CD4-positive, alpha-beta T cell treated with Interleukin-17A for 1 hour (primary cell): ENCODE measurements around the gene SELENBP1.
A peak's percentile ranks its signal among the peaks of the same experiment; 100 is the strongest.
"Not testable (repeated sequence)": the region's sequence is repeated elsewhere in the genome, so short reads cannot be mapped to it uniquely, and the experiment has no call there.

Experiments used
- DNase-seq: peaks from one replicate; pipeline ENCODE4 v3.0.0-alpha.2; 2020

Gene SELENBP1

GRCh38 chr1:151372058-151372934, at the start of gene SELENBP1:
Gene SELENBP1 (minus strand): TSS chr1:151372705. CDS start chr1:151372641, 64 bp downstream.
- DNase-seq, result no peak

GRCh38 chr1:151419819-151420218, 47.3 kb upstream of the SELENBP1 start:
- no peak for DNase-seq

- no peak for DNase-seq
Measured at GRCh38 chr1:151418081-151418480, 45.6 kb upstream of the SELENBP1 start.

- no peak for DNase-seq
Measured at GRCh38 chr1:151416231-151416630, 43.7 kb upstream of the SELENBP1 start.

- DNase-seq, result no peak
Measured at GRCh38 chr1:151411884-151412283, 39.4 kb upstream of the SELENBP1 start.

- DNase-seq, result no peak
Measured at GRCh38 chr1:151408891-151409290, 36.4 kb upstream of the SELENBP1 start.

GRCh38 chr1:151407304-151407703, 34.8 kb upstream of the SELENBP1 start:
- DNase-seq, result no peak

- DNase-seq, result no peak
Measured at GRCh38 chr1:151406176-151406575, 33.7 kb upstream of the SELENBP1 start.

GRCh38 chr1:151405187-151405951, 32.9 kb upstream of the SELENBP1 start:
- DNase-seq, result no peak

- no peak for DNase-seq
Measured at GRCh38 chr1:151403612-151404011, 31.1 kb upstream of the SELENBP1 start.

GRCh38 chr1:151402764-151403163, 30.3 kb upstream of the SELENBP1 start:
- DNase-seq, result no peak

- no peak for DNase-seq
Measured at GRCh38 chr1:151401860-151402259, 29.4 kb upstream of the SELENBP1 start.

- DNase-seq, result no peak
Measured at GRCh38 chr1:151401125-151401788, 28.8 kb upstream of the SELENBP1 start.

- DNase-seq, result peak; percentile 93
Measured at GRCh38 chr1:151399324-151400171, 27.0 kb upstream of the SELENBP1 start, which contains the start of gene PSMB4. Gene PSMB4 (plus strand): TSS chr1:151399573. CDS start chr1:151399588, 15 bp downstream.

GRCh38 chr1:151396265-151396664, 23.8 kb upstream of the SELENBP1 start:
- not testable (repeated sequence) for DNase-seq

- no peak for DNase-seq
Measured at GRCh38 chr1:151393583-151393982, 21.1 kb upstream of the SELENBP1 start.

GRCh38 chr1:151391079-151391563, 18.6 kb upstream of the SELENBP1 start:
- DNase-seq, result no peak

- not testable (repeated sequence) for DNase-seq
Measured at GRCh38 chr1:151390221-151391078, 17.9 kb upstream of the SELENBP1 start.

- no peak for DNase-seq
Measured at GRCh38 chr1:151386002-151386401, 13.5 kb upstream of the SELENBP1 start.

- DNase-seq, result no peak
Measured at GRCh38 chr1:151384584-151384983, 12.1 kb upstream of the SELENBP1 start.
